Fibroblast of pulmonary artery (primary cell): ENCODE measurements around the gene SRCIN1.

Experiments used
- DNase-seq: peaks from one replicate; pipeline ENCODE4 v3.0.0-alpha.2; 2010; ENCODE audit warnings: low read depth
- H3K4me3 ChIP-seq: replicated peaks from 2 replicates; pipeline ENCODE4 v1.5.1; 2011; ENCODE audit warnings: low read depth, mild to moderate bottlenecking, control low read depth, low read length, moderate library complexity
- TF ChIP-seq, protein P1 (sequence below): IDR thresholded peaks from 2 replicates; pipeline ENCODE4 v1.5.1; 2011; ENCODE audit warnings: mild to moderate bottlenecking, control low read depth, low read length, inconsistent platforms; ENCODE audit errors: missing control alignments

The SRCIN1 gene

DNA sequence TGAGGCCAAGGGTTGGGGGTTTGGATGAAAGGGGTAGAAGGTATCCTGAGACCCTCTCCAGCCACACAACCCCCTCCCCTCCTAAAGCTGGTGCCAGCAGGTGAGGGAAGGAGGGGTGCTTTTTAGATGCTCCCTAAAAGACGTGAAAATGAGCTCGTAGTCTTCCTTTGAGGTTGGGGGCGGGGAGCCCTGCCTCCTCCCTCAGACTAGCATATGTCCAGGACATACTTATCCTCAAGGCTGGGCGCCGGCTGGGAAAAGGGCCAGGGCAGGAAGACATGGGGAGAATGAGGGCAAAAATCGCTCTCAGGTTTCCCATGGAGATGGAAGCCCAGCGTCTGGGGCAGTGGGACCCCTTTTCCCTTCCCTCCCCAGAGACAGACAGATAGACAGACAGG lies 26.7 kb downstream of the SRCIN1 start:
- no peak for DNase-seq
- TF ChIP-seq, protein P1, sequence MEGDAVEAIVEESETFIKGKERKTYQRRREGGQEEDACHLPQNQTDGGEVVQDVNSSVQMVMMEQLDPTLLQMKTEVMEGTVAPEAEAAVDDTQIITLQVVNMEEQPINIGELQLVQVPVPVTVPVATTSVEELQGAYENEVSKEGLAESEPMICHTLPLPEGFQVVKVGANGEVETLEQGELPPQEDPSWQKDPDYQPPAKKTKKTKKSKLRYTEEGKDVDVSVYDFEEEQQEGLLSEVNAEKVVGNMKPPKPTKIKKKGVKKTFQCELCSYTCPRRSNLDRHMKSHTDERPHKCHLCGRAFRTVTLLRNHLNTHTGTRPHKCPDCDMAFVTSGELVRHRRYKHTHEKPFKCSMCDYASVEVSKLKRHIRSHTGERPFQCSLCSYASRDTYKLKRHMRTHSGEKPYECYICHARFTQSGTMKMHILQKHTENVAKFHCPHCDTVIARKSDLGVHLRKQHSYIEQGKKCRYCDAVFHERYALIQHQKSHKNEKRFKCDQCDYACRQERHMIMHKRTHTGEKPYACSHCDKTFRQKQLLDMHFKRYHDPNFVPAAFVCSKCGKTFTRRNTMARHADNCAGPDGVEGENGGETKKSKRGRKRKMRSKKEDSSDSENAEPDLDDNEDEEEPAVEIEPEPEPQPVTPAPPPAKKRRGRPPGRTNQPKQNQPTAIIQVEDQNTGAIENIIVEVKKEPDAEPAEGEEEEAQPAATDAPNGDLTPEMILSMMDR = no peak

GRCh38 chr17:38578229-38579082 lies 27.3 kb downstream of the SRCIN1 start:
- no peak overlapping the region for H3K4me3 ChIP-seq
- TF ChIP-seq, protein P1 = no peak
- DNase-seq = no peak

More for the DNA sequence above, 26.7 kb downstream of the SRCIN1 start:
- H3K4me3 ChIP-seq = no peak overlapping the region

DNA sequence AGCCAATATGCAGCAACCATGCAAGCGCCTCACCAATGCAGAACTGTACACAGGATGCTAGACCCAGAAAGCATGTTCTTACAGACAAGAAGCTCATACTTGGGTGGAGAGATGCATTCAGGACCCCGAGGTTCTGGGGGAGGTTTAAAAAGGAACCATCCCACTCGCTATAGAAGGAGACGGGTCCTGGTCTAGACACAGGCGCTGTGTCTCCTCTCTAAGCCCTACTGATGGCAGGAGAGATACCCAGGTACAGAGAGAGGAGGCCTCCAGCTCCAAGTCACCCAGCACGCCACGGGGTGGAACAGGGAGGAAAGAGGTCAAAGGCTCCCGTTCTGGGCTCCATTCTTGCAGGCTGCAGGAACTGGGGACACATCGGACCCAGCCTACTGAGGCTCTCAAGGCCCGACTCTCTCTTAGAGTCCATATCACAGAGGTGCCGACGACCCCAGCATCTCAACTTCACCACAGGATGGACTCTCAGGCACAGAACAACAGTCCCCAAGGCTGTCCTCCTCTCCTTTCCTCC lies 28.0 kb downstream of the SRCIN1 start:
- H3K4me3 ChIP-seq = no peak overlapping the region
- no peak for DNase-seq
- TF ChIP-seq, protein P1 = no peak

DNA sequence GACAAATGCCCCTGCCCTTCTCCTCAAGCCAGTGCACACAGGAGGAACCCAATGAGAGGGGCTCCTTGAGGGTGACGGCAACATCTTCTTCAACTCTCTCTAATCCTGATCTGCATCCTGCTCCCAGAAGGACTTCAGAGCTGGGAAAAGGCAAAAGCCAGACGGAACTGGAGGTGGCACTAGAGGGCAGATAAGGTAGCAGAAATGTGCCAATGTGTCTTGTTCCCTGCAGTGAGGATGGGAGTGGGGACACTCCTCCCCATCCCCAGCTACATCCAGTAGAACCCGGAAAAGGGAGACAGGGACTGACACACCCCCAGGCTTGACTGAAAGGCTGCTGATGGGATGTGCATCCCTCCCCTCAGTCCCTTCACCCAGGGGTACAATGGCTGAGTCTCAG lies 28.5 kb downstream of the SRCIN1 start:
- TF ChIP-seq, protein P1 = no peak
- DNase-seq = no peak
- no peak overlapping the region for H3K4me3 ChIP-seq

DNA sequence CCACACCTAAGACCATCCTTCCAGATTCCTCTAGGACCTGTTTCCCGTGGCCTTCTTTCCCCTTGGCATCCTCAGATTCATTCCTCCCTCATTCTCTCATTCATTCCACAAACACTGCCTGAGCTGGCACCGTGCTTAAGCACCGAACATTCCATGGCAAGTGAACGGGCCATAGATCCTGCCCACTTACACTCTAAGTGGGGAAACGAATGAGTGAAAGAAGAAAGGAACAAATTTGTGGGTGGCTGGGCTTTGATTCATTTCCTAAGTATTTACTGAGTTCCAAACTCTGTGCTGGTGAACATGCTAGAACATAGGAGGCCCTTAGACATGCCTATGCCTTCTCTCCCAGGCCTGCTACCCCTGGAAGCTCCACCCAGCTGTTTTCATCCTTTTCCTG lies 30.0 kb downstream of the SRCIN1 start:
- TF ChIP-seq, protein P1 = no peak
- H3K4me3 ChIP-seq = no peak overlapping the region
- DNase-seq = no peak

GRCh38 chr17:38574712-38575111 lies 31.0 kb downstream of the SRCIN1 start:
- TF ChIP-seq, protein P1 = no peak
- no peak for DNase-seq
- H3K4me3 ChIP-seq = no peak overlapping the region
